NCI-H2196 (cell line): ENCODE results near the gene SHBG.
"Not testable (repeated sequence)": the region's sequence is repeated elsewhere in the genome, so short reads cannot be mapped to it uniquely, and the experiment has no call there.

ENCODE experiments used
- DNase-seq: peaks from one replicate; lab custom pipeline; 2025; ENCODE audit not compliant: unreplicated experiment; lab: John Stamatoyannopoulos, UW

Gene SHBG

DNA sequence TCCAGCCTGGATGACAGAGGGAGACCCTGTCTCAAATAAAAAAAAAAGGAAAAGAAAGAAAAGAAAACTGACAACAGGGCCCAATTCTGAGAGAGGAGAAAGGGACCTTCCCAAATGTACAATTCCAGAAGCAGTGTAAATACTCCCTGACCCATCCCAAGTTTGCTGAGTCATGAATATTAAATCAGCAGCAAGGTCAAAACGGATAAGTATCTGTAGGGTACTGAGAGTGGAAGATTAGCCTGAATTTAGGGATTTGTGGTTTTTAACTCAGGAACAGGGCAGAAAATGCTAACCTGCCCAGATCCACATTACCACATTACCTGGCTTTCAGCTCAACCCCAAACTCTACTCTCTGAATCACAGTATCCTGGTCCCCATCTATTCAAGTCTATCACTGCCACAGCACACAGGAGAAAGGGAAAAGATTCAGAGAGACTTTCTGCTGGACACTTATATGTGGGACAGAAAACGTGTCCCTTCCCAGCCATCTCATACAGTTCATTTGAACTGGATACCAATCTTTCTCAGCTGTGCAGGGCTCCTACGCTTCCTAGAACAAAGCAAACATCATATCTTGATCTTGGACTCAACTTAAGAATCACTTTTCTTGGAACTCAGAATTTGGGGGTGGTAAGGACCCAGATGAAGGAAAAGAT, 18.2 kb upstream of the SHBG start:
- no peak for DNase-seq

DNA sequence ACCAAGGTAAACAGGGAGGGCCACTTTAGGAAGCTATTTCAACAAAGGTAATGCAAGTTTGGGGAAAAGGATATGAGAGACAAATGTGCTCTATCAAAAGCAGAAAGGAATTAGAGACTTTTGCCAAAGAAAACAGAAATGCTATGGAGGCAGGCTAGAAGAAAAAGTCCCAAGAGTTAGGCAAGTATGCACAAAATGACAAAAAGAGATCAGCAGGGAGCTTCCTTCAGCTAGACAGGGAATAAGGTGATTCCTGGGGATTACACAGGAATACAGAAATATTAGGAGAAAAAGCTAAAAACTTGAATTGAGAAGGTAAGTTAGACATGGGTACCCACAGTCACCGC, 17.7 kb upstream of the SHBG start:
- DNase-seq = no peak

DNA sequence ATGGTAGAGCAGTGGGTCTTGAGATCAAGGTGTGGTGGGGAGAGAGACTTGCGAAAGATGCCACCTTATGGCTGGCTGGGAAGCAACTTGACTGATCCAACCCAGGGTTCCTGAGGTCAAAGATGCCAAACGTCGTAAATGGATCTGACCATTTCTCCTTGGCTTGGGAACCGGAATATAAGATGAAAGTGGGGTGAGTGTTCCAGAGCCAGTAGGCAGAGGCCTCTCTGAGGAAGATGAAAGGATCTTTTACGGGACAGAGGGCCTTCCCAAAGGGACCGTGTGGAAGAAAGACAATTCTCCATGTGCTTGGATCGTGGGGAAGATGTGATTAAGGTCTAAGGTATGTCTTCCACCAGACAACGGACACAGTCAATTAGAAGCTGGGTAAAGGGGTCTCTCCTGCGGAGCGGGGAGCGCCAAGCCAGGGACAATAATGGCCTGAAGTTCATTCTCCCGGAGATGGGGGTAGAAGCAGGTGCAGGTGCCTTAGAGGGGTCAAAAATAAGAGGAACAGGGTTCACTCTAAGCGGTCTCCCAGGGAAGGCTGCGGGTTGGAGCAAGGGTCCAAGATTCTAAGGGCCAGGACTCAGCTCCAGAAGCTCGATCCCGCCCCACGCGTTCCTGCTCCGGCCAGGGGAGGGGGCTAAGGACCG, 16.0 kb upstream of the SHBG start:
- DNase-seq = no peak

DNA sequence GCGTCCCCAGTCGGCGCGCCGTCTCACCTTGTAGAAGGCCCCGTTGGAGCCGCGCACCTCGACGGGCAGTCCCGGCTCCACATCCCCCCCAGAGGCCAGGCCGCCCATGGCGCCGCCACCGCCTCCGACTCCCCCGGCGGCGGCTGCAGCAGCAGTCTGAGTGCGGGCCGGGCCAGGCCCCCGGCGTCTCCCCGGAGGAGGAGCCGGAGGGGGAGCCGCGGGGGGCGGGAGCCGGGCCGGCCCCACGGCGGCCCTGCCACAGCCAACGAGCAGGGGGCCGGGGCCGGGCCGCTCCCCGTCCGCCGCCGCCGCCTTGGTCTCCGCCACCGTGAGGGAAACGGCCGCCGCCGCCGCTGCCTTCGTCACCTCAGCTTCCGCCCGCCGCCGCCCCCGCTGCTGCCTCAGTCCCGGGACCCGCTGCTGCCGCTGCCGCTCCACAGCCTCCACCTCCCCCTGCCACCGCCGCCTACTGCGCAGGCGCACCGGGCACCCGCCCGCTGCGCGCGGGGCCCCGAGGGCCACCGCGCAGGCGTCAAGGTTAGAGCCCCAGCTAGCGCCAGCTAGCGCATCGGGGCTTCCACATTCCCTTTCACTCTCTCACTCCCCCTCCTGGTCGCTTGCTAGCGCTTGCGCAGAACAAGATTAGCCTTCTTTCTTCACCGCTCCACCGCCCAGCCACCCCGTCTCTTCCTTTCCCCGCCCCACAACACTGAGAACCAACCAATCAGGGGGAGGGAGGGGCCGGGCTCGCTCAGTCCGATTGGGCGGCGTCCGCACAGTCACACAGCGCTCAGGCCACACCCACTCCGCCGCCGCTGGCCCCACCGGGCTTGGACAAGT, 15.3 kb upstream of the SHBG start, which contains the start of gene FXR2:
Gene FXR2 (minus strand): TSS at position 473 of the 840 bp plus-strand sequence. CDS start 365 bp downstream, at position 108.
- DNase-seq = peak; percentile 98

DNA sequence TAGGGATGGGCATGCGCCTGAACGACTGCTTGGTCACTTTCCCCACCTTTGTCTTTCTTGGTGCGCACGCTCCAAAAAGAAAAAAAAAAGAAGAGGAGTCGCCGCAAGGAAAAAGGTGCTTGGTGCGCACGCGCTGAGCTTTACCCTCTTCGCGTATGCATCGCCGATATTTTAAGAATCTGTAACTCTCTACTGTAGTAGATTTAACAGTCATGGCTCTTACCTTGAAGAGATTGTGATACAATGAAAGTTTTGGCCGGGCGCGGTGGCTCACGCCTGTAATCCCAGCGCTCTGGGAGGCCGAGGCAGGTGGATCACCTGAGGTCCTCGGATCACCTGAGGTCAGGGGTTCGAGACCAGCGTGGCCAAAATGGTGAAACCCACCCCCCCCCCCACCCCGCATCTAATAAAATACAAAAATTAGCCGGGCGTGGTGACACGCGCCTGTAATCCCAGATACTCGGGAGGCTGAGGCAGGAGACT, 14.6 kb upstream of the SHBG start:
- DNase-seq = no peak

DNA sequence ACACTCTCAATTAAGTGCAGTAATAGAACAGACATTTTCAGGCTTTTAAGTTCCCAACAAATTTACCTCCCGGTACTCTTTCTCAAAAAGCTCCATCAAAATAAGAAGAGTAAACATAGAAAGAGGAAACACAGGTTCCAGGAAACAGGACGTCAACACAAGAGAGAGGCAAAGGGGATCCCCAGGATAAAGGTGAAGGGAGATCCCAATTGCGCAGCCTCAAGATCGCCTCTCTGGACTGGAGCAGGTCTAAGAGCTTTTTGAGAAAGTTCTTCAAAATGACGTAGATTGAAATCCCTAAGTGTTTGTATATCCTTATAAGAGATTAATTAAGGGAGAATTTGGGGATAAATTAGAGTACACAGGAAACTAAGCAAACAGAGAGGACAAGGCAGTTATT, 11.3 kb upstream of the SHBG start:
- DNase-seq = no peak

DNA sequence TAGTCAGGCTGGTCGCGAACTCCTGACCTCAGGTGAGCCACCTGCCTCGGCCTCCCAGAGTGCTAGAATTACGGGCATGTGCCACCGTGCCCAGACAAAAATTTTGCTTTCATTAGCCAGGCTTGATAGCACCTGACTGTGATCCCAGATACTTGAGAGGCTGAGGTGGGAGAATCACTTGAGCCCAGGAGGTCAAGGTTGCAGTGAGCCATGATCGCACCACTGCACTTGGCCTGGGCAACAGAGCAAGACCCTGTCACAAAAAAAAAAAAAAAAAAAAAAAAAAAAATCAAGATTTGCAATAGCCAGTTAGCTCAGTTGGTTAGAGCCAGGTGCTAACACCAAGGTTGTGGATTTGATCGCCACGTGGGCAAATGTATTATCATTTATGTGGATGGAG, 9.1 kb upstream of the SHBG start:
- no peak for DNase-seq

DNA sequence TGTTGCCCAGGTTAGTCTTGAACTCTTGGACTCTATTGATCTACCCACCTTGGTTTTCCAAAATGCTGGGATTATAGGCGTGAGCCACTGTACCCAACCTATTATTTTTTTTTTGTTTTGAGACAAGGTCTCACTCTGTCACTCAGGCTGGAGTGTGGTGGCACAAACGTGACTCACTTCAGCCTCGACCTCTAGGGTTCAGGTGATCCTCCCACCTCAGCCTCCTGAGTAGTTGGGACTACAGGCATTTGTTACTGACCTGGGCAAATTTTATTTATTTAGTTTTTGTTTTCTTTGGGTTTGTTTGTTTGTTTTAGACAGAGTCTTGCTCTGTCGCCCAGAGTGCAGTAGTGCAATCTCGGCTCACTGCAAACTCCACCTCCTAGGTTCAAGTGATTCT, 6.3 kb upstream of the SHBG start:
- DNase-seq = no peak

DNA sequence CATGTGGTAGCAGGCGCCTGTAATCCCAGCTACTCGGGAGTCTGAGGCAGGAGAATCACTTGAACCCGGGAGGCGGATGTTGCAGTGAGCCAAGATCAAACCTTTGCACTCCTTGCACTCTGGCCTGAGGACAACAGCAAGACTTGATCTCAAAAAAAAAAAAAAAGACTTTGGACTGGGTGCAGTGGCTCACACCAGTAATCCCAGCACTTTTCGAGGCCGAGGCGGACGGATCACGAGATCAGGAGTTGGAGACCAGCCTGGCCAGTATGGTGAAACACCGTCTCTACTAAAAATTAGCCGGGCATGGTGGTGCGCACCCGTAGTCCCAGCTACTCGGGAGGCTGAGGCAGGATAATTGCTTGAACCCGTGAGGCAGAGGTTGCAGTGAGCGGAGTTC, 4.2 kb upstream of the SHBG start:
- DNase-seq = not testable (repeated sequence)

DNA sequence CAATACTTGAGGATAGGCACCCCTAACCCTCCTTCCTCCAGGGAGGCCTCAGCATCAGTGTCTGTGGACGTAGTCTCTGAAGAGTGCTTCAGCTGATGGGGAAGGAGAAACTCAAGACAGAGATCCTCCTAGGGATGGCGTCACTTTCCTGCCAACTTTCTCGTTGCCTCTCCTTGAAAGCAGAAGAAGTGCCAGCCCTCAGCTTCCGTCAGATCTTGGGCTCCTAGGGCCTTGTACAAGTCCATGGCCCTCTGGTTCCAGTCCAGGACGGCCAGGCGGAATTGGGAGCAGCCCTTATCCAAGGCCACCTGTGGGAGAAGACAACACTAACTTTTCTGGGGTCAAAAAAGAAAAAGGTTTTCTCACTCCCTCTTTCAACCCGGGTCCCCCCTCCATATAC, 3.6 kb upstream of the SHBG start:
- no peak for DNase-seq

DNA sequence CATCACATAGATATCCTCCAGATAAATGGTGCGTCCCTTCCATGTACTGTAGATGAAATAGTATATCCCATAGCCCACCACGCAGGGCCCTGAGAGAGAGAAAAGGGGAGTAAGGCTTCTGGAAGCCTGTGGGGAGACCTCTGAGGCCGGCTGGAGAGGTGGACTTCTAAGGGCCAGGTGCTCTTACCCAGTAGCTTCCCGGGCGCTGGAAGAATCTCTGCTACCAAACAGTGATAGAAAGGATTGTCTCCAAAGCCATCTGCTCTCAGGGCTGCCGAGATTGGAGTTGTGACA, 3.0 kb upstream of the SHBG start:
- no peak for DNase-seq

DNA sequence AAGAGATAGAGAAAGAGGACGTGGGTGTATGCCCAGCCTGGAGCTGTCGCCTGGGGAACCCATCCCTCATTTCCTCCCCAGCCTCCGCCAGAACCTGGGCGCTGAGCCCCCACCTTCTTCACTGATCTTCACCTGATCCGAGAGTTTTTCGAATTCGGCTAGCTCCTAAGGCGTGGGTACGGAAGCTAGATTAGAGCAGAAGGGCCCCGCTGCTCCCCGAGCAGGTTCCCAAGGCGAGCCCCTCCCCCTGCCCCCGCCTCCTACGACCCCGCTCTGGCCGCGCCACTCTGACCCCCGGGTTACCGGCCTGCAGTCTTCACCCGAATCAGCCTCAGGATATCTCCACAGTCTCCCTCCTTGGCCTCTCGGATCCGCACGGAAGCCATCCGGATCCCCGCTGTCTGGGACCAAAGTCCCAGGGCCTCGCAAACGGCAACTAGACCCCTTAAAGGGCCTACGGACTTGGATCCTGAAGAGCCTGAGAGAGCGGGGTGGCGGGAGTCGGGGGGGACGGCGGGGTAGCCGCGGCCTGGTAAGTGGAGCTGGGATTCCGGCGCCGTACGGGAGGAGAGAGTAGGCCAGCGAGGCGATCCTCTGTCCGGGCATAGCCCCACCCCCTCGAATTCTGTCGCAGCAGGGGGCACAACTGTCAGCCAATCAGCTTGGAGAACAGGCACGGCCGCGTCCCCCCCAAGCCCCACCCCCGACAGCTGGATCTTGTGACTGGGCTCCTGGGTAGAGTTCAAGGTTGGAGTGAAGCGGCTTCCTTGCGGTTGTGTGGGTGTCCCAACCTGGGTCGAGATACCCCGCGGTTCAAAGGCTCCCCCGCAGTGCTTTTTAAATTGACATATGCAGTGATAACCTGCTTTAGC, 2.4 kb upstream of the SHBG start, which contains the start of gene SAT2:
Gene SAT2 (minus strand): TSS at position 572 of the 872 bp plus-strand sequence. CDS start 186 bp downstream, at position 386.
- DNase-seq = peak; percentile 74

DNA sequence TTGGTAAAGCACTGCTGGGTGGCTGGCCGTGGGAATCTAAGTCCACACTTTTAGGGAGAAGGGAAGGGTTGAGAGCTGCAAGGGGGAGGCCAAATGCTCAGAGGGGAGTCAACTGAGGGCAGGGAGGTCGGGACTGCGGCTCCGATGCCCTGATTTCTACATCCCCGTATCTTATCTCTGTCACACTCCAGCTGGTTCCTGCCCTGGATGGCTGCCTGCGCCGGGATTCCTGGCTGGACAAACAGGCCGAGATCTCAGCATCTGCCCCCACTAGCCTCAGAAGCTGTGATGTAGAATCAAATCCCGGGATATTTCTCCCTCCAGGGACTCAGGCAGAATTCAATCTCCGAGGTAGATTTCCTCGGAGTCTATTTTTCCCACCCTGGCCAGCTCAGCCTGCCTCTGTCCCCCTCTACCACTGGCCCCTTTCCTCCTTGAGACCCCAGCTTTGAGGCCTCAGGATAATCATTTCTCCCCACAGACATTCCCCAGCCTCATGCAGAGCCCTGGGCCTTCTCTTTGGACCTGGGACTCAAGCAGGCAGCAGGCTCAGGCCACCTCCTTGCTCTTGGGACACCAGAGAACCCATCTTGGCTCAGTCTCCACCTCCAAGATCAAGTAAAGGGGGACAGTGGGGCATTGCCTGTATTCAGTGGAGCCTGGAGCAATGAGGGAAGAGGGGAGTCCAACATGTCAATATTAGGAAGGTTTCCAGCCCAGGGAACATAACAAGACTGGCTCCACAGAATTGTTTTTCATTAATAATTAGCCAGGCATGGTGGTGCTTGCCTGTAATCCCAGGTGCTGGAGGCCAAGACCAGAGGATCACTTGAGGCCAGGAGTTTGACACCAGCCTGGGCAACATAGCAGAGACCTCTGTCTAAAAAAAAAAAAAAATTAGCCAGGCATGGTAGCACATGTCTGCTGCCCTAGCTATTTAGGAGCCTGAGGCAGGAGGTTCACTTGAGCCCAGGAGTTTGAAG, 1.8 kb downstream of the SHBG start:
- no peak for DNase-seq

DNA sequence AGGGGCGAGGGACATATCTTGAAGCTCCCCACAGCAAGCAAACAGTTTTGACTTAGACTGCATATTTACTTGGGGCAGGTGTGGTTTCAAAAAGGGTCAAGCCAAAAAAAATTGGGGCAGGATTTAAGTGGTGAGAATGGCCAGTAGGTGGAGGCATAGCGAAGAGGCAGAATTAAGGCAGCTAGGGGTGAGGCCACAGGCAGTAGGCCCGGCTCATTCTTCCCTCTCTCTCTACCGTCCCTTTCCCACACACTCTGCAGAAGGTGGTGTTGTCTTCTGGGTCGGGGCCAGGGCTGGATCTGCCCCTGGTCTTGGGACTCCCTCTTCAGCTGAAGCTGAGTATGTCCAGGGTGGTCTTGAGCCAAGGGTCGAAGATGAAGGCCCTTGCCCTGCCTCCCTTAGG, 2.6 kb downstream of the SHBG start:
- DNase-seq = peak; percentile 18

DNA sequence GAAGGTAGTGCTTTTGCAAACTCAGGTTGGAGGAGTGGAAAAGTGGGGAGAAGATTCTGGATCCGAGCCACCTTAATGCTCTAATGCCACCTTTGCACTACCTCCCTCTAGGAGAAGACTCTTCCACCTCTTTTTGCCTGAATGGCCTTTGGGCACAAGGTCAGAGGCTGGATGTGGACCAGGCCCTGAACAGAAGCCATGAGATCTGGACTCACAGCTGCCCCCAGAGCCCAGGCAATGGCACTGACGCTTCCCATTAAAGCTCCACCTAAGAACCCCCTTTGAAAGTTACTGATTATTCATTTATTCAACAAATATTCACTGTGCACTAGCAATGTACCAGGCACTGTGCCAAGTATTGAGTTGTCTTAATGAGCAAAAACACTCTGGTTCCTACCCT, 3.2 kb downstream of the SHBG start:
- DNase-seq = no peak

DNA sequence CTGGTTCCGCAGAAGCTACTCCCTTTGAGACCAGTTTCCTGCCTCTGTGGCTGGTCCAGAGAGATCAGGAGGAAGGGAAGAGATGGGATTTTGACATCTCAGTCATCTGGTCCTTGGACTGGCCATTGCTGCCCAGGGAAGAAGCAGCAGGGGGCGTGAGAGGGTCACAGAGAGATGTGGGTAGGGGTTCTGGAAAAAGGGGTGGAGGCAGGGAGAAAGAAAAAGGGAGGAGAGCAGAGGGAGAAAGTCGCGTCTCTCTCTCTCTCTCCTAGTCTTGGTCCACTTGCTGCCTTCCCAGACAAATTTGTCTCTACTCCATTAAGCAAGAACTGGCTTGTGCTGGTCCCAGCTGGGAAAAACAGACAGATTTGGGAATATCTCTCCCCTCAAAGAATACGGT, 4.4 kb downstream of the SHBG start:
- no peak for DNase-seq

DNA sequence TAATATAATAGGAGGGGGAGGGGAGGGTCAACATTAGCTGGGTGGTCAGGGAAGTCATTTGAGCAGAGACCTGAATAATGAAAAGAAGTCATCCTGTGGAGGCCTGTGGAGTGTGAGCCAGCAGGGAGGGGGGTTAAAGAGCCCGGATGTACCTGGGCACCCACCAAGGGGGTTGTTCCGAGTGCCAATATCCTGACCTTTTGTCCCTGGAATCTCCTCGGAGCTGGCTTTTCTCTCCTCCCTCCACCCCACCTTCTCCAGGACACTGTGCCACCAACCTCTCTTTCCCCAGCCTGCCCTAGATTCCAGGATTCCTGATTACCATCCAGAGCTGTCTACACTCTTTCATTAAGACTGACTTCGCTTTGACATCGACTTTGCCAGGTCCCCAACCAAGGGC, 6.2 kb downstream of the SHBG start:
- DNase-seq = no peak

DNA sequence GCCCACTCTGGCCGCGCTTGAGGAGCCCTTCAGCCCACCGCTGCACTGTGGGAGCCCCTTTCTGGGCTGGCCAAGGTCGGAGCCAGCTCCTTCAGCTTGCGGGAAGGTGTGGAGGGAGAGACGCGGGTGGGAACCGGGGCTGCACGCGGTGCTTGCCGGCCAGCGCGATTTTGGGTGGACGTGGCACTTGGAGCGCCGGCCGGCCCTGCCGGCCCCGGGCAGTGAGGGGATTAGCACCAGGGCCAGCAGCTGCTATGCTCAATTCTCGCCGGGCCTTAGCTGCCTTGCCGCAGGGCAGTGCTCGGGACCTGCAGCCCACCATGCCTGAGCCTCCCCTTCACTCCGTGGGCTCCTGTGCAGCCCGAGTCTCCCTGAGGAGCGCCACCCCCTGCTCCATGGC, 10.8 kb downstream of the SHBG start:
- DNase-seq = no peak

DNA sequence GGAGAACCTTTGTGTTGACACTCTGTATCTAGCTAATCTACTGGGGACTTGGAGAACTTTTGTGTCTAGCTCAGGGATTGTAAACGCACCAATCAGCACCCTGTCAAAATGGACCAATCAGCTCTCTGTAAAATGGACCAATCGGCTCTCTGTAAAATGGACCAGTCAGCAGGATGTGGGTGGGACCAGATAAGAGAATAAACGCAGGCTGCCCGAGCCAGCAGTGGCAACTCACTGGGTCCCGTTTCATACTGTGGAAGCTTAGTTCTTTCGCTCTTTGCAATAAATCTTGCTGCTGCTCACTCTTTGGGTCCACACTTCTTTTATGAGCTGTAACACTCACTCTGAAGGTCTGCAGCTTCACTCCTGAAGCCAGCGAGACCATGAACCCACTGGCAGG, 11.7 kb downstream of the SHBG start:
- not testable (repeated sequence) for DNase-seq

DNA sequence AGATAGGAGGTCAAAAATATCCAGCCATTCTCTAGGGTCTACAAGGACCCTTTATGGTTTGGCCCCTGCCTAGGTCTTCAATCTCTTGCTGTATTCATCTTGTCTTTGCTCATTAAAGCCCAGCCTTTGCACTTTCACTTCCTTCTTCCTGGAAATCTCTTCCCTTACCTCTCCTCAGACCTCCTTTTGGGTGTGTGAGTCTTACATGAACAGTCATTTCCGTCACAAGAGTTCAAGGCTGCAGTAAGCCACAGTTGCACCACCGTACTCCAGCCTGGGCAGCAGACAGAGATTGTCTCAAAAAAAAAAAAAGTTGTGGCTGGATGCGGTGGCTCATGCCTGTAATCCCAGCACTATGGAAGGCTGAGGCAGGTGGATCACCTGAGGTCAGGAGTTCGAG, 14.8 kb downstream of the SHBG start:
- no peak for DNase-seq
